HepG2 (cell line): ENCODE measurements around the gene TMEM38A. TPM values are rescaled to one million over a fixed set of nuclear protein-coding genes. Genes with fewer than 3 reads are reported as not detected.

ENCODE experiments used
- ATAC-seq: fragments of 200-7000 bp; cut with Tn5 transposase; 3 replicates; pipeline ENCODE4 v1.9.1; 2020; ENCODE audit warnings: mild to moderate bottlenecking, moderate library complexity
- BruUV-seq: library from RNA; stranded (reverse); fragments of 400-500 nt; replicated peaks from 2 replicates; lab custom pipeline; 2021; lab: Mats Ljungman, UMichigan
- CTCF ChIA-PET: fragments of 300-600 bp; formaldehyde crosslinking; extraction: SDS; loops from one replicate; lab custom pipeline; 2021; ENCODE audit warnings: low total read pairs, inconsistent platforms, low intra/inter-chr PET ratio; lab: Yijun Ruan, JAX
- POLR2A ChIA-PET: fragments of 350-600 bp; sonication (Branson Sonifier 250); formaldehyde crosslinking; loops from one replicate; lab custom pipeline; 2020; ENCODE audit warnings: antibody characterized with exemption, inconsistent platforms; lab: Yijun Ruan, JAX
- DNase-seq: peaks from one replicate; pipeline ENCODE4 v3.0.0-alpha.2; 2015; ENCODE audit warnings: low spot score
- FAIRE-seq: peaks from 3 replicates; lab custom pipeline; 2011; peaks lifted over from hg19 to GRCh38; lab: Jason Lieb, UNC
- H2AFZ ChIP-seq: one replicate; pipeline ENCODE4 v1.6.1; 2011; ENCODE audit warnings: low read length, inconsistent platforms
- H3K27ac ChIP-seq: fragments of 300-600 bp; 3 replicates; pipeline ENCODE4 v1.8.0; 2011; ENCODE audit warnings: mixed run types, mild to moderate bottlenecking, mixed read lengths, low read length, inconsistent platforms; ENCODE audit not compliant: insufficient read depth; ENCODE audit errors: extremely low read length
- H3K27me3 ChIP-seq, 2 experiments: fragments of 200-600 bp in 1 of 2; 2 replicates in 1 of 2; 3 replicates in 1 of 2; pipeline versions ENCODE4 v1.6.0 to v1.8.0; 2011; ENCODE audit warnings: low read length in 2 of 2, mild to moderate bottlenecking in 2 of 2, moderate library complexity in 2 of 2, inconsistent platforms in 1 of 2; ENCODE audit not compliant: insufficient read depth in 2 of 2, control insufficient read depth in 1 of 2
- H3K36me3 ChIP-seq, 2 experiments: fragments of 200-600 bp in 1 of 2; replicated peaks in 1 of 2; 2 replicates in 1 of 2; 3 replicates in 1 of 2; pipeline versions ENCODE4 v1.5.1 to v1.8.0; 2011; ENCODE audit warnings: low read length in 2 of 2, inconsistent platforms in 1 of 2; ENCODE audit not compliant: insufficient read depth in 2 of 2, control insufficient read depth in 1 of 2
- H3K4me1 ChIP-seq: 2 replicates; pipeline ENCODE4 v1.5.1; 2012; ENCODE audit warnings: low read length, inconsistent platforms; ENCODE audit not compliant: insufficient read depth
- H3K4me2 ChIP-seq: 2 replicates; pipeline ENCODE4 v1.6.0; 2011; ENCODE audit warnings: low read depth, low read length, inconsistent platforms
- H3K4me3 ChIP-seq, 3 experiments: fragments of 200-600 bp in 1 of 3; sonication (generic), shearing (Covaris generic) in 1 of 3; replicated peaks in 1 of 3; 2 replicates each; pipeline ENCODE4 v1.5.1; 2011 to 2016; ENCODE audit warnings: low read length in 3 of 3, inconsistent platforms in 2 of 3, low read depth in 2 of 3, mild to moderate bottlenecking in 2 of 3, control low read depth in 1 of 3, mixed read lengths in 1 of 3; ENCODE audit not compliant: insufficient read depth in 1 of 3
- H3K79me2 ChIP-seq: one replicate; pipeline ENCODE4 v1.6.1; 2011; ENCODE audit warnings: low read length, inconsistent platforms; ENCODE audit not compliant: insufficient read depth
- H3K9ac ChIP-seq: 2 replicates; pipeline ENCODE4 v1.6.0; 2011; ENCODE audit warnings: mild to moderate bottlenecking, low read depth, low read length, inconsistent platforms; ENCODE audit not compliant: insufficient read depth
- H3K9me3 ChIP-seq: 2 replicates; pipeline ENCODE4 v1.5.1; 2012; ENCODE audit warnings: mild to moderate bottlenecking, low read length
- H4K20me1 ChIP-seq: 2 replicates; pipeline ENCODE4 v1.6.0; 2011; ENCODE audit warnings: inconsistent platforms, mild to moderate bottlenecking, low read length, moderate library complexity; ENCODE audit not compliant: insufficient read depth
- BCL6 ChIP-seq: IDR thresholded peaks from 2 replicates; pipeline ENCODE4 v1.6.1; 2016; ENCODE audit warnings: missing genetic modification reagents, missing compliant biosample characterization
- BORCS8-MEF2B ChIP-seq: sonication (generic); formaldehyde crosslinking; IDR thresholded peaks from 2 replicates; pipeline ENCODE4 v1.8.0; 2022; ENCODE audit warnings: mild to moderate bottlenecking, missing genetic modification reagents
- FOXO1 ChIP-seq: sonication (generic); formaldehyde crosslinking; IDR thresholded peaks from 2 replicates; pipeline ENCODE4 v1.4.0; 2020; ENCODE audit warnings: missing genetic modification reagents
- GPN1 ChIP-seq: sonication (generic); formaldehyde crosslinking; IDR thresholded peaks from 2 replicates; pipeline ENCODE4 v1.5.1; 2020; ENCODE audit warnings: missing genetic modification reagents, borderline replicate concordance
- GTF2F1 ChIP-seq: fragments of 150-350 bp; IDR thresholded peaks from 2 replicates; pipeline ENCODE4 v1.6.1; 2014; ENCODE audit warnings: low read length
- HDAC6 ChIP-seq: fragments of 200-600 bp; sonication (generic); IDR thresholded peaks from 2 replicates; pipeline ENCODE4 v1.7.0; 2017; ENCODE audit warnings: mild to moderate bottlenecking, antibody characterized with exemption, low read length, low read depth
- MYC ChIP-seq: sonication (generic); formaldehyde crosslinking; IDR thresholded peaks from 2 replicates; pipeline ENCODE4 v1.9.0; 2021; ENCODE audit warnings: missing genetic modification reagents, borderline replicate concordance
- MZF1 ChIP-seq: sonication (generic); formaldehyde crosslinking; IDR thresholded peaks from 2 replicates; pipeline ENCODE4 v1.8.1; 2023; ENCODE audit warnings: mild to moderate bottlenecking, missing genetic modification reagents, borderline replicate concordance
- NFE2L1 ChIP-seq: sonication (generic); formaldehyde crosslinking; IDR thresholded peaks from 2 replicates; pipeline ENCODE4 v1.4.0; 2020; ENCODE audit warnings: missing genetic modification reagents, mild to moderate bottlenecking, borderline replicate concordance
- NKX3-1 ChIP-seq: sonication (generic); formaldehyde crosslinking; IDR thresholded peaks from 2 replicates; pipeline ENCODE4 v1.5.0; 2020; ENCODE audit warnings: missing genetic modification reagents
- SIX4 ChIP-seq: sonication (generic); formaldehyde crosslinking; IDR thresholded peaks from 2 replicates; pipeline ENCODE4 v1.4.0; 2020; ENCODE audit warnings: missing genetic modification reagents
- U2AF1 ChIP-seq: fragments of 200-400 bp; formaldehyde crosslinking; optimal IDR thresholded peaks from 2 replicates; pipeline ENCODE3; 2017; ENCODE audit warnings: mild to moderate bottlenecking, low read depth, low read length
- ZBTB21 ChIP-seq: sonication (generic); formaldehyde crosslinking; IDR thresholded peaks from 2 replicates; pipeline ENCODE4 v1.4.0; 2020; ENCODE audit warnings: missing genetic modification reagents
- ZBTB37 ChIP-seq: sonication (generic); formaldehyde crosslinking; IDR thresholded peaks from 2 replicates; pipeline ENCODE4 v1.4.0; 2020; ENCODE audit warnings: mild to moderate bottlenecking, missing genetic modification reagents
- ZNF101 ChIP-seq: sonication (generic); formaldehyde crosslinking; IDR thresholded peaks from 2 replicates; pipeline ENCODE4 v1.4.0; 2020; ENCODE audit warnings: mild to moderate bottlenecking, low read depth, missing genetic modification reagents, borderline replicate concordance
- ZNF564 ChIP-seq: sonication (generic); formaldehyde crosslinking; IDR thresholded peaks from 2 replicates; pipeline ENCODE4 v1.8.1; 2023; ENCODE audit warnings: mild to moderate bottlenecking, missing genetic modification reagents
- ZNF772 ChIP-seq: sonication (generic); formaldehyde crosslinking; IDR thresholded peaks from 2 replicates; pipeline ENCODE4 v1.5.0; 2020; ENCODE audit warnings: mild to moderate bottlenecking, missing genetic modification reagents
- ZNF781 ChIP-seq: sonication (generic); formaldehyde crosslinking; IDR thresholded peaks from 2 replicates; pipeline ENCODE4 v1.5.1; 2020; ENCODE audit warnings: borderline replicate concordance, mild to moderate bottlenecking, missing genetic modification reagents; ENCODE audit errors: not compliant biosample characterization
- whole genome bisulfite sequencing: methylation state at CpG from one replicate; pipeline ENCODE4 v1.1.6; 2017; ENCODE audit warnings: low lambda C conversion rate; 5-methylcytosine and 5-hydroxymethylcytosine counted together
- in situ Hi-C: cut with HindIII; loops from 2 replicates; pipeline ENCODE4 v1.10.0; 2017; ENCODE audit warnings: low pct_unique_long_range_greater_than_20kb; ENCODE audit not compliant: extremely low pct_ligation_motif_present
- intact Hi-C: fragments of 100-400 bp; cut with micrococcal nuclease; formaldehyde crosslinking; loops from one replicate; pipeline ENCODE4 v1.10.0; 2022; ENCODE audit not compliant: unreplicated experiment
- polyA plus RNA-seq, 8 experiments: library from polyadenylated mRNA; depleted of rRNA in 3 of 8; stranded (reverse) in 7 of 8; unstranded in 1 of 8; fragments of >200 nt; fragmentation: Illumina TruSeq in 4 of 8; extraction: Trizol in 4 of 8; gene quantifications; 2 replicates each; pipeline versions ENCODE4 v1.2.1 to v1.2.3, GENCODE V29; 2011 to 2016; ENCODE audit warnings: low read depth in 4 of 8, missing spikeins in 1 of 8, mixed read lengths in 1 of 8; ENCODE audit not compliant: insufficient read depth in 1 of 8
- total RNA-seq, 5 experiments: library from RNA; depleted of rRNA; stranded (reverse); fragments of >200 nt; fragmentation: Illumina TruSeq; extraction: Trizol; gene quantifications; 2 replicates each; pipeline ENCODE4 v1.2.3, GENCODE V29; 2016; ENCODE audit warnings: low read depth in 1 of 5

TMEM38A gene
- total and polyA plus RNA-seq, 2 of the 13 experiments (the other 11 are each of a cell fraction or from before 2014, with no cell fraction given): 4.8 to 6.8 TPM

- in situ Hi-C loops: no loop called here
- Histone ChIP-seq H4K20me1 (peaks cover 18% of the 10 kb centered on the region), H3K79me2 (peaks cover 96% of the 10 kb centered on the region), H3K36me3 (peaks cover 4 to 25% of the 10 kb centered on the region in 2 experiments; a peak in 3 of 5 replicates), H3K9ac (no peak overlapping the region), H3K9me3 (no peaks in the 10 kb centered on the region), H3K4me2 (no peak overlapping the region), H3K27me3 (no peaks in the 10 kb centered on the region; a peak in 1 of 5 replicates), H3K4me1 (peaks cover 41% of the 10 kb centered on the region), H2AFZ (no peak overlapping the region), H3K27ac (no peak overlapping the region), H3K4me3 (no peak overlapping the region)
- WGBS: no CpG with 5 or more reads among the region's 2 CpGs
- ATAC-seq: no peak
- no peak for DNase-seq
- TF ChIP-seq U2AF1: no peak
- no peak for TF ChIP-seq NFE2L1 (CRISPR knock-in tag)
- TF ChIP-seq FOXO1: no peak
- no peak for TF ChIP-seq MYC (CRISPR knock-in tag)
- TF ChIP-seq ZNF101 (CRISPR knock-in tag): no peak
- TF ChIP-seq SIX4: no peak
- no peak for TF ChIP-seq ZNF564 (CRISPR knock-in tag)
- TF ChIP-seq NKX3-1: no peak
- no peak for TF ChIP-seq ZNF772
- no peak for TF ChIP-seq BCL6 (CRISPR knock-in tag)
- ChIA-PET CTCF (no interaction called here), POLR2A (no interaction called here)
- intact Hi-C loops: no loop called here
- BruUV-seq: no TSS peak
- no peak for FAIRE-seq
Observed at GRCh38 chr19:16623066-16623465, 37.9 kb upstream of the TMEM38A start.

- no peak overlapping the region for H3K4me2 ChIP-seq
- DNase-seq (no peak), ATAC-seq (no peak), FAIRE-seq (no peak)
- H3K9me3 ChIP-seq: no peaks in the 10 kb centered on the region
- H3K27ac ChIP-seq: no peak overlapping the region
- no peak overlapping the region for H3K9ac ChIP-seq
- peaks cover 18% of the 10 kb centered on the region for H4K20me1 ChIP-seq
- H3K36me3 ChIP-seq: peaks cover 4 to 25% of the 10 kb centered on the region in 2 experiments; a peak in 3 of 5 replicates
- H2AFZ ChIP-seq: no peak overlapping the region
- H3K4me1 ChIP-seq: peaks cover 41% of the 10 kb centered on the region
- no peak overlapping the region for H3K4me3 ChIP-seq
- BruUV-seq: no TSS peak
- in situ Hi-C loops: no loop called here
- H3K27me3 ChIP-seq: no peaks in the 10 kb centered on the region; a peak in 1 of 5 replicates
- 96% methylated on average over 6 of the region's 6 CpGs for WGBS
- intact Hi-C loops: no loop called here
- ChIA-PET POLR2A (no interaction called here), CTCF (no interaction called here)
- H3K79me2 ChIP-seq: peaks cover 91% of the 10 kb centered on the region
- TF ChIP-seq HDAC6 (no peak), GPN1 (CRISPR knock-in tag) (no peak), ZBTB37 (no peak), BORCS8-MEF2B (CRISPR knock-in tag) (no peak), ZNF781 (CRISPR knock-in tag) (no peak), ZBTB21 (CRISPR knock-in tag) (no peak), MZF1 (CRISPR knock-in tag) (no peak), GTF2F1 (no peak)
Observed at GRCh38 chr19:16623576-16623975, 37.4 kb upstream of the TMEM38A start.
